ENCODE results near the gene RPS6KC1. TPM values are rescaled to one million over a fixed set of nuclear protein-coding genes. Genes with fewer than 3 reads are reported as not detected.
"Not testable (repeated sequence)": the region's sequence is repeated elsewhere in the genome, so short reads cannot be mapped to it uniquely, and the experiment has no call there.

Gene RPS6KC1
- total and polyA plus RNA-seq, 2 of the 4 experiments (the other 2 are of a cell fraction): 7.9 to 23.7 TPM

DNA sequence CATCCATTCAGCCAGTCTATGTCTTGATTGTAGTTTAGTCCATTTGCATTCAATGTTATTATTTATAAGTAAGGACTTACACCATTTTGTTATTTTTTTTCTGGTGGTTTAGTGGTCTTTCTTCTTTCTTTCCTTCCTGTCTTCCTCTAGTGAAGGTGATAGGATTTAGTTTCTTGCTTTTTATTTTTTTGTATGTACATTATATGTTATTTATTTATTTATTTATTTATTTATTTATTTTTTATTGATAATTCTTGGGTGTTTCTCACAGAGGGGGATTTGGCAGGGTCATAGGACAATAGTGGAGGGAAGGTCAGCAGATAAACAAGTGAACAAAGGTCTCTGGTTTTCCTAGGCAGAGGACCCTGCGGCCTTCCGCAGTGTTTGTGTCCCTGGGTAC, 99.0 kb downstream of the RPS6KC1 start:
- H4K20me1 ChIP-seq (ENCODE audit: insufficient read depth, low read length); H3K9me3 ChIP-seq (ENCODE audit: control insufficient read depth, insufficient read depth, low read length); H3K9ac ChIP-seq (ENCODE audit: low read depth, low read length); H3K36me3 ChIP-seq (ENCODE audit: control insufficient read depth, insufficient read depth, low read length); H2AK5ac ChIP-seq (ENCODE audit: low read depth, low read length); H4K91ac ChIP-seq (ENCODE audit: insufficient read depth, low read depth, low read length); H3K56ac ChIP-seq (ENCODE audit: extremely low read depth, insufficient read depth, low read length); H2BK15ac ChIP-seq (ENCODE audit: low read depth, low read length); H3K4me2 ChIP-seq (ENCODE audit: low read depth, low read length); H2BK5ac ChIP-seq (ENCODE audit: low read depth, low read length, poor library complexity, severe bottlenecking); CTCF ChIA-PET; H2BK20ac ChIP-seq (ENCODE audit: low read depth, low read length); H3K4ac ChIP-seq (ENCODE audit: low read depth, low read length); BruUV-seq (replicated peaks); POLR2A ChIA-PET (ENCODE audit: unreplicated experiment); H3K4me3 ChIP-seq (ENCODE audit: insufficient read depth, low read depth, low read length); in situ Hi-C loops (cut with MboI; ENCODE audit: low sequenced_read_pairs); H4K5ac ChIP-seq (ENCODE audit: low read depth, low read length); H2AFZ ChIP-seq (replicated peaks; ENCODE audit: low read length, poor library complexity); ATAC-seq (ENCODE audit: low read depth); H4K8ac ChIP-seq (ENCODE audit: low read depth in 2 of 2, low read length in 2 of 2); H3K4me1 ChIP-seq (ENCODE audit: control insufficient read depth, insufficient read depth, low read length); H2AK9ac ChIP-seq (replicated peaks; ENCODE audit: low read depth, low read length, poor library complexity); H3K14ac ChIP-seq (replicated peaks; ENCODE audit: low read depth, low read length); H3K9me1 ChIP-seq (ENCODE audit: insufficient read depth, low read length); H3K27me3 ChIP-seq (ENCODE audit: control insufficient read depth, insufficient read depth, low read length); H2BK120ac ChIP-seq (ENCODE audit: low read depth, low read length); intact Hi-C loops (cut with micrococcal nuclease); H3K23ac ChIP-seq (ENCODE audit: low read depth, low read length); DNase-seq; H3K18ac ChIP-seq (ENCODE audit: low read depth, low read length); dilution Hi-C loops (cut with HindIII; ENCODE audit: low sequenced_read_pairs, unreplicated experiment); H3K27ac ChIP-seq (ENCODE audit: insufficient read depth, low read length): not testable (repeated sequence)
- no CpG with 5 or more reads among the region's 2 CpGs for WGBS, 2 experiments (ENCODE audit: extremely low coverage in 2 of 2, insufficient read length in 1 of 2)
- peaks cover 10% of the 10 kb centered on the region in 2 experiments for H3K79me1 ChIP-seq (ENCODE audit: low read depth in 1 of 2, low read length in 2 of 2)
